Measurements from ENCODE around the gene UBR1.

UBR1 gene

GRCh38 chr15:42920519-42921341 is 185.1 kb downstream of the UBR1 start, which contains the start of gene TTBK2:
TTBK2 (minus strand) TSS chr15:42920778; CDS start chr15:42878617, 42,161 bp downstream.
- peak within 1 kb of the TSS; percentile 76 for H3K4me3 ChIP-seq (ENCODE audit: low read depth, low read length)
- peak; percentile 99 for DNase-seq (ENCODE audit: low read depth, low spot score)
- in situ Hi-C loops (cut with HindIII; ENCODE audit: low sequenced_read_pairs), result no loop called here
- TF ChIP-seq CTCF (IDR thresholded peaks at IDR 0.05; ENCODE audit: low read depth, low read length), result no peak

- H3K4me3 ChIP-seq (ENCODE audit: low read depth, low read length), result peak overlapping the region; percentile 76
- in situ Hi-C loops (cut with HindIII; ENCODE audit: low sequenced_read_pairs), result no loop called here
- no peak for TF ChIP-seq CTCF (IDR thresholded peaks at IDR 0.05; ENCODE audit: low read depth, low read length)
- peak; percentile 23 for DNase-seq (ENCODE audit: low read depth, low spot score)
Observed at GRCh38 chr15:42919799-42920518, 185.9 kb downstream of the UBR1 start.

GRCh38 chr15:42919308-42919707 is 186.5 kb downstream of the UBR1 start:
- in situ Hi-C loops (cut with HindIII; ENCODE audit: low sequenced_read_pairs), result no loop called here
- TF ChIP-seq CTCF (IDR thresholded peaks at IDR 0.05; ENCODE audit: low read depth, low read length), result no peak
- DNase-seq (ENCODE audit: low read depth, low spot score), result no peak
- peak overlapping the region; percentile 76 for H3K4me3 ChIP-seq (ENCODE audit: low read depth, low read length)

- no peak overlapping the region for H3K4me3 ChIP-seq (ENCODE audit: low read depth, low read length)
- in situ Hi-C loops (cut with HindIII; ENCODE audit: low sequenced_read_pairs), result no loop called here
- no peak for DNase-seq (ENCODE audit: low read depth, low spot score)
- TF ChIP-seq CTCF (IDR thresholded peaks at IDR 0.05; ENCODE audit: low read depth, low read length), result no peak
Observed at GRCh38 chr15:42918047-42918446, 187.8 kb downstream of the UBR1 start.

- DNase-seq (ENCODE audit: low read depth, low spot score), result no peak
- no peak overlapping the region for H3K4me3 ChIP-seq (ENCODE audit: low read depth, low read length)
- TF ChIP-seq CTCF (IDR thresholded peaks at IDR 0.05; ENCODE audit: low read depth, low read length), result no peak
- in situ Hi-C loops (cut with HindIII; ENCODE audit: low sequenced_read_pairs), result no loop called here
Observed at GRCh38 chr15:42915654-42916315, 190.1 kb downstream of the UBR1 start.

- TF ChIP-seq CTCF (IDR thresholded peaks at IDR 0.05; ENCODE audit: low read depth, low read length), result no peak
- in situ Hi-C loops (cut with HindIII; ENCODE audit: low sequenced_read_pairs), result no loop called here
- DNase-seq (ENCODE audit: low read depth, low spot score), result no peak
- H3K4me3 ChIP-seq (ENCODE audit: low read depth, low read length), result no peak overlapping the region
Observed at GRCh38 chr15:42914728-42915497, 190.9 kb downstream of the UBR1 start.
